Measurements from ENCODE around the gene ABHD10. TPM values are rescaled to one million over a fixed set of nuclear protein-coding genes. Genes with fewer than 3 reads are reported as not detected.

Gene ABHD10
- total RNA-seq, 2 donors from 2014 or later = 27.6 to 30.9 TPM

Other genes starting within 250 kb of the ABHD10 start
- 10 to 100 TPM; 29.0 to 31.2 TPM for gene PHLDB2, start 119.8 kb upstream of the ABHD10 start, total RNA-seq
- not detected for gene TAGLN3, start 19.9 kb downstream of the ABHD10 start, total RNA-seq
- gene TMPRSS7, start 55.7 kb downstream of the ABHD10 start, total RNA-seq = not detected
- gene C3orf52, start 107.4 kb downstream of the ABHD10 start, total RNA-seq = 1 to 10 TPM in 1 of 2 donors, under 1 TPM in 1; 0.41 to 1.5 TPM
- gene GCSAM, start 154.2 kb downstream of the ABHD10 start, total RNA-seq = under 1 TPM; 0.08 to 0.35 TPM

All from left cardiac atrium (tissue), 2 donors.